GM19238 (cell line): ENCODE data around the gene VGLL3.
"Not testable (repeated sequence)": the region's sequence is repeated elsewhere in the genome, so short reads cannot be mapped to it uniquely, and the experiment has no call there.

ENCODE experiments used
- DNase-seq: peaks from one replicate; pipeline ENCODE4 v3.0.0; 2011; ENCODE audit warnings: low spot score; ENCODE audit not compliant: insufficient read length

The VGLL3 gene

GRCh38 chr3:86989611-86990010 is 1.3 kb downstream of the VGLL3 start:
- no peak for DNase-seq

GRCh38 chr3:86989006-86989405 is 1.9 kb downstream of the VGLL3 start:
- no peak for DNase-seq

- no peak for DNase-seq
These were observed 2.7 kb downstream of the VGLL3 start for GRCh38 chr3:86988235-86988634.

DNA sequence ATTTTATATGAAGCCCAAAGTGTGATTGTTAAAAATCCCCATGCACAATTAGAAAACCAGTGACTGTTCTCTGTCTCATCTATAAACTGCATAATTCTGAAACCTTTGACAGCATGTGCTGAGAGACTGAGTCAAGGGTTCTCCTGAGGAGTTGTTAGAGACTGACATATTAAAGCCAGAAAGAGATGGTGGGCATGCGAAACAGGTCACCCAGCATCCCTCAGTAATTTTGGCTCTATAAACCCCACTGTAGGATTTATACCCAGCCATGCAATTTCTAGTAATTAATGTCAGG is 3.6 kb downstream of the VGLL3 start:
- no peak for DNase-seq

- no peak for DNase-seq
These were observed 4.1 kb downstream of the VGLL3 start for GRCh38 chr3:86986671-86987420.

DNA sequence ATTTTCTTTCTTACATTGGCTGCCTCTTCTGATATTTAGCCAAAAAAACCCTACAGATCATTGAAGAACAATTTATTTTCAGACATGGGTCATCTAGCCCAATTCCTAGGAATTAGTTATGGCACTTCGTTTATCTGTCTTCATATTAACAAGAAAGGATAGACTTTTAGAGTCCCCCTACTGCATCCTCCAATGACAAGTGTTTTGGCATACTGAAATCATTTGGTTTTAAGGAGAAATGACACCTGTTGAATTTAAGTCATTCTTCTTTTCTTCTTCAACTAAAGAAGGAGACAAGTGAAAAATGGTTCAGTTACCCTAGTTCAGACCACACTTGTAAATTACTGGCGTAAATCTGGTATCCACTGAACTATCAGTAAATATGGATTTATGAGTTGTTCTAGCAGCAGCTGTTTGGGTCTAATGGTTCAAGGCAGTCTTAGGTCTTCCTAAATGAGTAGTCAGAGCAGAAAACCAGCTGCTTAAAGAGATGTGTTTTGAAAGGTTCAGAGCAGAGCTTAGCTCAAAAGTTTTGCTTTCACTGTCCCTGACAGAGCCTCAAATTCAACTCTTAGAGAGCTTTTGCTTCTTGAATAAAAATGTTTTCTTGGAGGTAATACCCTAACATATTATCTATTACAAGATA is 5.6 kb downstream of the VGLL3 start:
- DNase-seq = no peak

DNA sequence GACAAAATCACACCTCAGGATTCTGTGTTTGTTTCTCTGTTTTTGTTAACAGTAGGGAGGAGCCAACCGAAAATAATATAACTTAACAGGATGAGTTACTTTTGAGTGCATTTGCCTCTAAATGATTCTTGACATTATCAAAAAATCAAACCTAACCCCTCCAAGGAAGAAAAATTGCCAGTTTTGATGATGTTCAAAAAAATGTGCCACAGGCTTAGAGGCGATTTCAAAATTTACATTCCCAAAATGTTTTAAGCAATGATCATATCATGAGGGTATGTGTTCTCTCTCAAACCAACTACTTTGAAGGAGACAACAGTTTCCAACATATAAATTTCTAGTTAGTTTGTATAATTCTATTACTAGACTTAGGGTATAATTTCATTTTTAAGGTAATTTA is 6.7 kb downstream of the VGLL3 start:
- DNase-seq = no peak

DNA sequence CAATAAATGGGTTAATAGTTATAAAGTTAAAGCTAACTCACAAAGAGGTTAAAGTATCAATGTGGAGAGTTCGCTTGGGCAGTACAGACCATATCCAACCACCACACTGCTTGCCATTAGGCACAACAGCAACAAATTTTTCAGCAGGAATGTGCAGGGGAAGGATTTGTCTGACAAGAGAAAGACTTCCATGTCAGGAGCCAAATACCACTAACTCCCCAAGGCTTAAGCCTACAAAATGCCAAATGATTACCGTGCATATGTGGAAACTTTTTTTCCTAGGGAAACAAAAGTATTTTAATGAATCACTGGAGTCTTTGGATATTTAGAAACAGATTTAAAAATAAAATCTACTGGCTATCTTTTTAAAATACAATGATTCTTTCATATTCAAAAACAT is 8.1 kb downstream of the VGLL3 start:
- no peak for DNase-seq

DNA sequence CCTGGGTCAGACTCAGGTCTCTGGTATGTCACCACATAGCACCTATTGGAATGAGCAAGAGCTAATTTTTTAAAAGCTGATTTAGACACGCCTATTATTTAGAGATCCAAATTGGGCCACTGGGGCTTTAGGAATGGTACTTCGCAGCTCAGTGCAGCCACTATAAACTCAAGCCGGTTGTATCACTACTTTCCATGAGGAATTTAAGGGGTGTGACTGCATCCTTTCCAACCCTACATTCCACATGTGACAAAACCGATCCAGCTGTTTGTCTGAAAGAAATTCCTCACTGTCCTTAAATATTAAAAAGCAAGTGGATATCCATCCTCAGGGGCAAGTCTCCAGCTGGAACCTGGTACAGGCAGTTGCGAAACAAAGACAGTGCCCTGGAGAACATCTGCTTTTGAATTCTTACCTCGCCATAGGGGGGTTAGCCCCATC is 12.8 kb downstream of the VGLL3 start:
- DNase-seq = no peak

- DNase-seq = no peak
These were observed 14.7 kb downstream of the VGLL3 start for GRCh38 chr3:86976219-86976618.

GRCh38 chr3:86974177-86974576 is 16.8 kb downstream of the VGLL3 start:
- not testable (repeated sequence) for DNase-seq

- no peak for DNase-seq
These were observed 17.5 kb downstream of the VGLL3 start for GRCh38 chr3:86973440-86973839.

DNA sequence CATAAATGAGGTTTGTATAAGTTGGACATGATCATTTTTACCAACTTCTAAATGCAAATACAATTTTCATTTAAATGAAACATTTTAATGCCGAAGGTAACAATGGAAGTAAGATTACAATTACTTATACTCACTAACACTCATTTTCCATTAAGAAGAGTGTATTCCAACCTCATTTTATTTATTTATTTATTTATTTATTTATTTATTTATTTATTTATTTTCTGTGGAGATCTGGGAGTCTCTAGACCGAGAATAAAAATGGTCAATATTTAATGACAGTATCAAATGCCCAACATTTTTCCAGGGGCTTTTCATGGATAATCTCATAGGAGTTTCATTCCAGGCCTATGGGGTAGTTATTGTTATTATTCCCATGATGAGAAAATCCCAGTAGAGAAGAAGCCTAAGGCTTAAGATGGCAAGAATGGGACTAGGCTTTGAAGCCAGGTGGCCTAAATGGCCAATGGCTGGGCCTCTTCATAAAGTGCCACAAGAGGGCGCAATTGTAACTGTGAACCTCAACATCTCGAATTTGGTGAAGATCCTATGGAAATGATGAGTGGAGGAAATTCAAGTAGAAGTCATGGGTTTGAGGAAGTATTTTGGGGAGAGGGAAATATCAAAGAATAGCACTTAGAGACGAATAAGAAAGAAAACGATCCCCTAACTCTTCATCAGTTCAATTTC is 21.3 kb downstream of the VGLL3 start:
- DNase-seq = no peak

- DNase-seq = no peak
These were observed 22.6 kb downstream of the VGLL3 start for GRCh38 chr3:86968244-86968932.

GRCh38 chr3:86967062-86967461 is 23.9 kb downstream of the VGLL3 start:
- DNase-seq = no peak

GRCh38 chr3:86965166-86965565 is 25.8 kb downstream of the VGLL3 start:
- no peak for DNase-seq

GRCh38 chr3:86963611-86964010 is 27.3 kb downstream of the VGLL3 start:
- DNase-seq = no peak

DNA sequence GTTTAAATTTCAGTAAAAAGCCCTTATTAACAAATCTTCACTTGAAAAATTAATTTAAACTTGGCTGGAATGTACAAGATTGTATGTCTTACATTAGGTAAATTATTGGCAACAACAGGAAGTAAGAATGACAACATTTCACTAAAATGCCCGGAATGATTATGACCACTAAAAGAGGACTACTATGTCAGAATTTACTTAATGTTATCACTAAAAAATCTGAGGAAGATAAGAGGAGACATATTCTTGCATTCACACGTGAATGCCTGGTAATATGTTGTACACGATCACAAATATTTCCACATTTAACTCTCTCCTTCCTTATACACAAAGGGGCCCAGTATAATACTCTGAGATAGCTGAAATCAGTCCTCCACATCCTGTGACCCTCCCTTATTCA is 29.7 kb downstream of the VGLL3 start:
- no peak for DNase-seq

DNA sequence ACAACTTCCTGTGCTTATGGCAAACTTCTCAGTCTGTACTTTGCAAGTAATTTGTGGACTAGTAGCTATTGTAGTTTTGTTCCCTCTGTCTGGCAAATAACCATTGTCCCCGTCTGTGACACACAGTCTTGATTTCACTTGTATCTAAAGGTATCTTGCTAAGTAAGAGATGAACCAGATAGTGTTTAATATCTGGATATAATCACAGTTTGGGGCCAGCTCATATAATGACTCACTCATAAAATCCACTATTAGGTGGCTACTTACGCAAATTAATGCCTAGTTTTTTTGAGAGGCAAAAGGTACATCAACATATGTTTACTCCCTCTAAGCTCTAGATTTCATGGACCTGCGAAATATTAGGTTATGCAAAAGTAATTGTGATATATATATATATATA is 30.4 kb downstream of the VGLL3 start:
- DNase-seq = no peak

DNA sequence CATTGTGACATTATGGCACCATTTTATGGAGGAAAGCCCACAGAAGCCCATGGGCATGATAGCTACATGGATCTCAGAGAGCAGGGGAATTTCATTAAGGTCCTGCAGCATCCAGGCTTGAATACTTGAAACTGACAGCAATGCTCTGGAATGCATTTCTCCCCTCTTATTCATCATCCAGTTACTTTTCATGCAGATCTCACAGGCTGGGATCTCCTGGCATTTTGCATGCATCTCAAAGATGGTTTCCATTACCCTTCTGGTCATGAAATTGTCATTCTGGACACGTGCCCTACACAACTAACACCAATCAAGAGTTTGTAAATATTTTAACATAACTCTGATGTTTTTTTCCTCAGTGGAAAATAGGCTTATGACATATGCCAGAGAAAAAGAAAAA is 32.4 kb downstream of the VGLL3 start:
- DNase-seq = no peak

- DNase-seq = no peak
These were observed 36.2 kb downstream of the VGLL3 start for GRCh38 chr3:86954747-86955146.

GRCh38 chr3:86954226-86954625 is 36.7 kb downstream of the VGLL3 start:
- no peak for DNase-seq
